DOHH2 (cell line): Measurements from ENCODE around the gene ARAP1.

Experiments
- CTCF ChIP-seq: fragments of 200-600 bp; sonication (generic); IDR thresholded peaks from one replicate; pipeline ENCODE4 v1.5.1; 2014; ENCODE audit warnings: antibody characterized with exemption, mild to moderate bottlenecking, low read depth, low read length; ENCODE audit not compliant: poor library complexity, severe bottlenecking
- EZH2phosphoT487 ChIP-seq: fragments of 200-600 bp; sonication (generic); IDR thresholded peaks from 2 replicates; pipeline ENCODE4 v1.6.1; 2017; ENCODE audit warnings: borderline replicate concordance, mild to moderate bottlenecking, antibody characterized with exemption, low read length, moderate library complexity, mixed read lengths

GRCh38 chr11:72781063-72781312 lies 28.8 kb upstream of the ARAP1 start:
- TF ChIP-seq CTCF (no peak), EZH2phosphoT487 (no peak)
